Sigmoid colon (tissue), 7 donors: ENCODE measurements around the gene SLC6A19. TPM values are rescaled to one million over a fixed set of nuclear protein-coding genes. Genes with fewer than 3 reads are reported as not detected.

ENCODE experiments used
- DNase-seq: peaks from one replicate; pipeline ENCODE4 v3.0.0-alpha.2; 2019
- H3K27ac ChIP-seq, 4 donors: fragments of 200-600 bp; sonication (generic); one replicate each; pipeline ENCODE4 v1.5.1; 2016 to 2019; ENCODE audit warnings: mild to moderate bottlenecking in 1 of 4
- H3K27me3 ChIP-seq, 3 donors: fragments of 200-600 bp; sonication (generic); one replicate each; pipeline ENCODE4 v1.5.1; 2019; ENCODE audit warnings: mild to moderate bottlenecking in 1 of 3
- H3K36me3 ChIP-seq, 4 donors: fragments of 200-600 bp; sonication (generic); one replicate each; pipeline ENCODE4 v1.5.1; 2016 to 2019
- H3K4me1 ChIP-seq, 4 donors: fragments of 200-600 bp; sonication (generic); one replicate each; pipeline ENCODE4 v1.5.1; 2017 to 2019
- H3K4me3 ChIP-seq, 4 donors: fragments of 200-600 bp; sonication (generic); one replicate each; pipeline ENCODE4 v1.5.1; 2017 to 2019; ENCODE audit warnings: mild to moderate bottlenecking in 2 of 4, moderate library complexity in 1 of 4
- H3K9me3 ChIP-seq, 4 donors: fragments of 200-600 bp in 3 of 4; sonication (generic) in 3 of 4; one replicate each; pipeline versions ENCODE4 v1.5.1 to v1.6.1; 2013 to 2019
- EP300 ChIP-seq, 4 donors: sonication (generic); formaldehyde crosslinking; IDR thresholded peaks; one replicate each; pipeline ENCODE4 v1.6.1; 2017; ENCODE audit warnings: antibody characterized with exemption in 4 of 4
- POLR2A ChIP-seq, 2 donors: fragments of 450-650 bp; IDR thresholded peaks; one replicate each; pipeline ENCODE4 v1.6.1; 2016; ENCODE audit warnings: antibody characterized with exemption in 2 of 2, mild to moderate bottlenecking in 2 of 2, moderate library complexity in 2 of 2
- POLR2AphosphoS5 ChIP-seq, 4 donors: sonication (generic); formaldehyde crosslinking; IDR thresholded peaks; one replicate each; pipeline ENCODE4 v1.6.1; 2017; ENCODE audit warnings: antibody characterized with exemption in 4 of 4
- WGBS, 2 donors: extraction: QIAGEN DNeasy Blood & Tissue Kit; methylation state at CpG; one replicate each; pipeline ENCODE4 v1.1.7; 2013; 5-methylcytosine and 5-hydroxymethylcytosine counted together
- intact Hi-C: fragments of 100-400 bp; cut with DNase I; formaldehyde crosslinking; loops from one replicate; pipeline ENCODE4 v1.15.1; 2023
- polyA plus RNA-seq, 3 donors: library from polyadenylated mRNA; stranded (reverse); fragments of 200-250 nt; gene quantifications; one replicate each; pipeline ENCODE4 v1.2.3, GENCODE V29; 2013
- total RNA-seq, 4 donors: library from RNA; depleted of rRNA; stranded (reverse); fragments of >200 nt; gene quantifications; one replicate each; pipeline ENCODE4 v1.1.0, GENCODE V29; 2016
- TF ChIP-seq, protein P1 (sequence below), 4 experiments: fragments of 450-650 bp in 3 of 4; fragments of 200-600 bp in 1 of 4; IDR thresholded peaks; one replicate each; pipeline ENCODE4 v1.5.1; 2016 to 2019; ENCODE audit warnings: antibody characterized with exemption in 4 of 4, mild to moderate bottlenecking in 3 of 4, moderate library complexity in 2 of 4
- donor health status: healthy with polysubstance abuse.
- donor health status: Bipolar disorder and iron deficiency.
- donor health status: healthy.

SLC6A19 gene
- total and polyA plus RNA-seq, 7 donors: 0.80 to 6.6 (median 0.92) TPM; not detected in 4

DNA sequence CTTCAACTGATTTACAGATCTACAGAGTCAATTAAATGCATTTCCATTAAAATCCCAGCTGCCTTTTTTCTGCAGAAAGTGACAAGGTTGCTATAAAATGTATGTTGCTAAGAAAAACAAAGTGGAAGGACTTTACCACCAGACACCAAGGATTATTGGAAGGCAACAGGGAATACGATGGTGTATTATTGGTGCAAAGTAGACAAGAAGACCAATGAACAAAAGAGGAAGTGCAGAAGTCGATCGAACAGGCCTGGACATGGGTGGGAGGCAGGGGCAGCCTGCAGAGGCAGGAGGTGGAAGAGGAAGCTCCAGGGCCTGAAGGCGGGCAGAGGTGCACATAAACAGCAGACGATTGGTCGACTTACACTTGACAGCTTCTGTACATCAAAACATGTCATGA lies 10.6 kb upstream of the SLC6A19 start:
- no peak for TF ChIP-seq EP300 (IDR thresholded peaks at IDR 0.05)
- H3K4me1 ChIP-seq: no peaks in the 10 kb centered on the region
- H3K27me3 ChIP-seq: peaks cover 4 to 52% (median 27%) of the 10 kb centered on the region in 3 donors
- no peaks in the 10 kb centered on the region for H3K9me3 ChIP-seq
- H3K4me3 ChIP-seq: no peak overlapping the region
- 26 to 40% methylated on average over 6 of the region's 6 CpGs for WGBS, 2 donors
- no peak overlapping the region for H3K27ac ChIP-seq
- H3K36me3 ChIP-seq: no peaks in the 10 kb centered on the region
- no peak for DNase-seq
- intact Hi-C loops: no loop called here

DNA sequence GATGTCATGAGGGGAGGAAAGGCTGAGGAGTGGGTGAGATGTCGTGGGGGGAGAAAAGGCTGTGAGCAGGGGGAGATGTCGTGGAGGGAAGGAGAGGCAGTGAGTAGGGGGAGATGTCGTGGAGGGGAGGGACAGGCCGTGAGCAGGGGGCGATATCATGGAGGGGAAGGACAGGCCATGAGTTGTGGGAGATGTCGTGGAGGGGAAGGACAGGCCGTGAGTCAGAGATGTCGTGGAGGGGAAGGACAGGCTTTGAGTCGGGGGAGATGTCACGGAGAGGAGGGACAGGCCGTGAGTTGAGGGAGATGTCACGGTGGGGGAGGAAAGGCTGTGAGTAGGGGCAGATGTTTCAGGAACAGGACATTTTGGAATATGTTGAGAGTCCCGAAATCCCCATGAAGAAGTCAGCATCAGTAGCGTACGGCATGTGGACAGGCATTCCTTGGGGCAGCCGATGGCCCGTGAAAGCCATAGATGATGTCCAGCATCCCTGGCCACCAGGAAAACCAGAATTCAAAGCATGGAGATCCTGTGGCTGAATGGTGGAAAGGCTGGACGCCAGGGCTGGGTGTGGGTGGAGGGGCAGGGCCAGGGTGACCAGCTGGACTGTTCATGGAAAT lies 8.3 kb upstream of the SLC6A19 start:
- no peaks in the 10 kb centered on the region for H3K4me1 ChIP-seq
- 77% methylated on average over 18 of the region's 18 CpGs for WGBS, 2 donors

DNA sequence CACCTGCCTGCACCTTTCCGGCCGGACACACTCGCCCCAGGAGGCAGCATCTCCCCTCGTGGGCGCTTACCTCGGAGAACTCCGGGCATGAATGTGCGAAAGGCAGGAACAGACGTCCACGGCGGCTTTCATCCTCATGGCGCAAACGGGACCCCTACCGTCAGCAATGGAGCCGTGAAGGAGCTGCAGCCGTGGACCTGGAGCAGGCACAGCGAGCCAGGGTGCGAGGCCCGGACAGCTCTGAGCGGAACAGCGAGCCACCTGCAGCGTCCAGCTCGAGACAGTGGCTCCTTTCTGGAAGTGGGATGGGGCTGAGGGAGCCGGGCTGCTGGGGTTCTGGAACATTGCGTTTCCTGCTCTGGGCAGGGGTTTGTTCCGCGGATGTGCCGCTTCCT lies 7.8 kb upstream of the SLC6A19 start:
- no peak for DNase-seq
- WGBS, 2 donors: 84 to 85% methylated on average over 28 of the region's 28 CpGs
- Histone ChIP-seq H3K9me3 (no peaks in the 10 kb centered on the region), H3K4me3 (no peak overlapping the region), H3K36me3 (no peaks in the 10 kb centered on the region), H3K27me3 (peaks cover 4 to 58% (median 24%) of the 10 kb centered on the region in 3 donors), H3K4me1 (no peaks in the 10 kb centered on the region), H3K27ac (no peak overlapping the region)
- intact Hi-C loops: no loop called here
- TF ChIP-seq POLR2AphosphoS5 (IDR thresholded peaks at IDR 0.05): no peak
- no peak for TF ChIP-seq EP300 (IDR thresholded peaks at IDR 0.05)
- TF ChIP-seq, protein P1, sequence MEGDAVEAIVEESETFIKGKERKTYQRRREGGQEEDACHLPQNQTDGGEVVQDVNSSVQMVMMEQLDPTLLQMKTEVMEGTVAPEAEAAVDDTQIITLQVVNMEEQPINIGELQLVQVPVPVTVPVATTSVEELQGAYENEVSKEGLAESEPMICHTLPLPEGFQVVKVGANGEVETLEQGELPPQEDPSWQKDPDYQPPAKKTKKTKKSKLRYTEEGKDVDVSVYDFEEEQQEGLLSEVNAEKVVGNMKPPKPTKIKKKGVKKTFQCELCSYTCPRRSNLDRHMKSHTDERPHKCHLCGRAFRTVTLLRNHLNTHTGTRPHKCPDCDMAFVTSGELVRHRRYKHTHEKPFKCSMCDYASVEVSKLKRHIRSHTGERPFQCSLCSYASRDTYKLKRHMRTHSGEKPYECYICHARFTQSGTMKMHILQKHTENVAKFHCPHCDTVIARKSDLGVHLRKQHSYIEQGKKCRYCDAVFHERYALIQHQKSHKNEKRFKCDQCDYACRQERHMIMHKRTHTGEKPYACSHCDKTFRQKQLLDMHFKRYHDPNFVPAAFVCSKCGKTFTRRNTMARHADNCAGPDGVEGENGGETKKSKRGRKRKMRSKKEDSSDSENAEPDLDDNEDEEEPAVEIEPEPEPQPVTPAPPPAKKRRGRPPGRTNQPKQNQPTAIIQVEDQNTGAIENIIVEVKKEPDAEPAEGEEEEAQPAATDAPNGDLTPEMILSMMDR (IDR thresholded peaks at IDR 0.05): no peak
- no peak for TF ChIP-seq POLR2A (IDR thresholded peaks at IDR 0.05)

More for the DNA sequence above, 8.3 kb upstream of the SLC6A19 start:
- no peak overlapping the region for H3K27ac ChIP-seq
- H3K27me3 ChIP-seq: peaks cover 4 to 58% (median 24%) of the 10 kb centered on the region in 3 donors
- no peak overlapping the region for H3K4me3 ChIP-seq
- intact Hi-C loops: no loop called here
- no peaks in the 10 kb centered on the region for H3K9me3 ChIP-seq
- no peak for TF ChIP-seq POLR2A (IDR thresholded peaks at IDR 0.05)
- no peak for TF ChIP-seq EP300 (IDR thresholded peaks at IDR 0.05)
- TF ChIP-seq POLR2AphosphoS5 (IDR thresholded peaks at IDR 0.05): no peak
- TF ChIP-seq, protein P1 (IDR thresholded peaks at IDR 0.05): no peak
- no peak for DNase-seq
- H3K36me3 ChIP-seq: no peaks in the 10 kb centered on the region

DNA sequence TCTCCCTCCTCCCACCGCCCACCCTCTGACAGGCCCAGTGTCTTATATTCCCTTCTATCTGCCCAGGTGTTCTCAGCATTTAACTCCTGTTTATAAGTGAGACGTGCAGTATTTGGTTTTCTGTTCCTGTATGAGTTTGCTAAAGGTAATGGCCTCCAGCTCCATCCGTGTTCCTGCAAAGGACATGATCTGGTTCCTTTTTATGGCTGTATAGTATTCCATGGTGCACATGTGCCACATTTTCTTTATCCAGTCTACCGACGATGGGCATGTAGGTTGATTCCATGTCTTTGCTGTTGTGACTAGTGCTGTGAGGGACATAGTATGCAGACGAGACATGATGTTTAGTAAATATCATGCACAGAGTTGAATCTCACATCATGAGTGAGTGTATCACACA lies 7.0 kb upstream of the SLC6A19 start:
- H3K9me3 ChIP-seq: no peaks in the 10 kb centered on the region
- H3K4me1 ChIP-seq: no peaks in the 10 kb centered on the region
- no peak overlapping the region for H3K27ac ChIP-seq
- peaks cover 4 to 60% (median 20%) of the 10 kb centered on the region in 3 donors for H3K27me3 ChIP-seq
- no peak overlapping the region for H3K4me3 ChIP-seq
- intact Hi-C loops: no loop called here
- H3K36me3 ChIP-seq: no peaks in the 10 kb centered on the region
- no peak for TF ChIP-seq EP300 (IDR thresholded peaks at IDR 0.05)
- no peak for TF ChIP-seq POLR2A (IDR thresholded peaks at IDR 0.05)
- TF ChIP-seq, protein P1 (IDR thresholded peaks at IDR 0.05): no peak
- no peak for TF ChIP-seq POLR2AphosphoS5 (IDR thresholded peaks at IDR 0.05)
- WGBS, 2 donors: 88 to 91% methylated on average over 6 of the region's 6 CpGs
- DNase-seq: no peak

DNA sequence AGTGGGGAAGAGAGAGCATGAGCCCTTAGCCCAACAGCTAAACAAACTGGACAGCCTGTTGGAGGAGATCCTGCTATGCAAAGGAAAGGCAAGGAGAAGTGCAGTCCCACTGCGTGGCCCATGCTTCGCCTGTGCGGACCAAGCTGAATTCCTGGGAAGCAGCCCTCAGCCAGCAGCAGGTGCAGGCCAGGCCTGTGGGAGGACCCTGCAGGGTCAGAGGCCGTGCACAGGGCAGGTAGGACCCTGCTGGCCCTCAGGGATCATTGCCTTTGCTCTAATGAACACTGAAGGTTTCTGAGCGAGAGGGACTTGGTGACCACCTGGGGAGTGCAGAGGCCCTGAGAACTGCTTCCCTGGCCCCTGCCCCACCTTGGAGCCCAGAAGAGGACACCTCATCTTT lies 6.0 kb upstream of the SLC6A19 start:
- intact Hi-C loops: no loop called here

More for the DNA sequence above, 6.0 kb upstream of the SLC6A19 start:
- no peak overlapping the region for H3K4me3 ChIP-seq
- H3K27ac ChIP-seq: no peak overlapping the region
- WGBS, 2 donors: 94 to 95% methylated on average over 5 of the region's 5 CpGs
- H3K36me3 ChIP-seq: no peaks in the 10 kb centered on the region
- no peak for DNase-seq
- peaks cover 4 to 60% (median 10%) of the 10 kb centered on the region in 3 donors for H3K27me3 ChIP-seq
- no peaks in the 10 kb centered on the region for H3K4me1 ChIP-seq
- H3K9me3 ChIP-seq: no peaks in the 10 kb centered on the region
- TF ChIP-seq, protein P1 (IDR thresholded peaks at IDR 0.05): no peak
- TF ChIP-seq POLR2A (IDR thresholded peaks at IDR 0.05) (no peak), POLR2AphosphoS5 (IDR thresholded peaks at IDR 0.05) (no peak), EP300 (IDR thresholded peaks at IDR 0.05) (no peak)
